Neural progenitor cell (in vitro differentiated cells): ENCODE data around the gene ERAP2. TPM values are rescaled to one million over a fixed set of nuclear protein-coding genes. Genes with fewer than 3 reads are reported as not detected.
"Not testable (repeated sequence)": the region's sequence is repeated elsewhere in the genome, so short reads cannot be mapped to it uniquely, and the experiment has no call there.

Experiments
- DNase-seq: peaks from one replicate; pipeline ENCODE4 v3.0.0-alpha.2; 2016; ENCODE audit warnings: low spot score
- H2AFZ ChIP-seq: fragments of 200-600 bp; sonication (generic); replicated peaks from 2 replicates; pipeline ENCODE4 v1.6.1; 2016; ENCODE audit warnings: antibody characterized with exemption
- H3F3A ChIP-seq: fragments of 200-600 bp; sonication (generic); 2 replicates; pipeline ENCODE4 v1.6.1; 2016; ENCODE audit warnings: antibody characterized with exemption, low read depth
- H3K27ac ChIP-seq: fragments of 200-600 bp; sonication (generic); 2 replicates; pipeline ENCODE4 v1.5.1; 2016; ENCODE audit warnings: mild to moderate bottlenecking
- H3K27me3 ChIP-seq: fragments of 200-600 bp; sonication (generic); 2 replicates; pipeline ENCODE4 v1.6.1; 2016; ENCODE audit warnings: mild to moderate bottlenecking, moderate library complexity
- H3K36me3 ChIP-seq: fragments of 200-600 bp; sonication (generic); 2 replicates; pipeline ENCODE4 v1.5.1; 2016
- H3K4me1 ChIP-seq: fragments of 200-600 bp; sonication (generic); 2 replicates; pipeline ENCODE4 v1.6.1; 2016; ENCODE audit warnings: mixed run types
- H3K4me2 ChIP-seq: fragments of 200-600 bp; sonication (generic); 2 replicates; pipeline ENCODE4 v1.6.1; 2016
- H3K4me3 ChIP-seq: fragments of 200-600 bp; sonication (generic); 2 replicates; pipeline ENCODE4 v1.5.1; 2016
- H3K79me2 ChIP-seq: fragments of 200-600 bp; sonication (generic); 2 replicates; pipeline ENCODE4 v1.6.1; 2016; ENCODE audit warnings: low read depth
- H3K9ac ChIP-seq: fragments of 200-600 bp; sonication (generic); 2 replicates; pipeline ENCODE4 v1.6.1; 2016
- H3K9me3 ChIP-seq: fragments of 200-600 bp; sonication (generic); 2 replicates; pipeline ENCODE4 v1.5.1; 2016; ENCODE audit warnings: low read depth
- H4K20me1 ChIP-seq: fragments of 200-600 bp; sonication (generic); 2 replicates; pipeline ENCODE4 v1.6.1; 2016; ENCODE audit warnings: low read depth
- H3K27ac Mint-ChIP-seq: 3 replicates; pipeline ENCODE4 v1.8.0; 2021; ENCODE audit warnings: mixed read lengths
- H3K27me3 Mint-ChIP-seq: 2 replicates; pipeline ENCODE4 v1.8.0; 2022; ENCODE audit warnings: low read depth, mild to moderate bottlenecking, inconsistent platforms, moderate library complexity, mixed read lengths; ENCODE audit not compliant: insufficient read depth
- H3K36me3 Mint-ChIP-seq: 3 replicates; pipeline ENCODE4 v1.8.0; 2021; ENCODE audit warnings: mixed read lengths
- H3K4me1 Mint-ChIP-seq: 3 replicates; pipeline ENCODE4 v1.8.0; 2021; ENCODE audit warnings: mixed read lengths
- H3K4me3 Mint-ChIP-seq: 3 replicates; pipeline ENCODE4 v1.8.0; 2021; ENCODE audit warnings: mild to moderate bottlenecking, moderate library complexity, mixed read lengths
- H3K9me3 Mint-ChIP-seq: 3 replicates; pipeline ENCODE4 v1.8.0; 2020; ENCODE audit warnings: mixed read lengths
- CTCF ChIP-seq: fragments of 200-600 bp; sonication (generic); IDR thresholded peaks from 2 replicates; pipeline ENCODE4 v1.5.1; 2017; ENCODE audit warnings: antibody characterized with exemption, mild to moderate bottlenecking
- EZH2 ChIP-seq: fragments of 200-600 bp; sonication (generic); IDR thresholded peaks from 2 replicates; pipeline ENCODE4 v1.6.1; 2017; ENCODE audit warnings: antibody characterized with exemption, mild to moderate bottlenecking, moderate library complexity
- EZH2phosphoT487 ChIP-seq: fragments of 200-600 bp; sonication (generic); IDR thresholded peaks from 2 replicates; pipeline ENCODE4 v1.6.1; 2017; ENCODE audit warnings: antibody characterized with exemption
- total RNA-seq: library from RNA; depleted of rRNA; stranded (reverse); fragments of >200 nt; gene quantifications from 2 replicates; pipeline ENCODE4 v1.2.3, GENCODE V29; 2015; ENCODE audit warnings: low replicate concordance

ERAP2 gene
- total RNA-seq, 1 donor from 2014 or later = not detected

- no peak overlapping the region for H3K27ac ChIP-seq
- H3K36me3 ChIP-seq = no peaks in the 10 kb centered on the region
- H3K27ac Mint-ChIP-seq = peak overlapping the region; percentile 92
- peaks cover 1% of the 10 kb centered on the region for H3K27me3 Mint-ChIP-seq
- H3F3A ChIP-seq = peaks cover 7% of the 10 kb centered on the region
- no peak overlapping the region for H3K9ac ChIP-seq
- H3K4me1 Mint-ChIP-seq = peaks cover 22% of the 10 kb centered on the region
- H4K20me1 ChIP-seq = no peaks in the 10 kb centered on the region
- no peak for DNase-seq
- TF ChIP-seq EZH2 = no peak
- no peak for TF ChIP-seq EZH2phosphoT487
- no peak for TF ChIP-seq CTCF
- H3K36me3 Mint-ChIP-seq = no peaks in the 10 kb centered on the region
- no peak overlapping the region for H3K4me3 Mint-ChIP-seq
- no peaks in the 10 kb centered on the region for H3K79me2 ChIP-seq
- no peak overlapping the region for H3K4me2 ChIP-seq
- no peak overlapping the region for H3K4me3 ChIP-seq
- H3K9me3 Mint-ChIP-seq = peaks cover 2% of the 10 kb centered on the region
- H3K27me3 ChIP-seq = no peaks in the 10 kb centered on the region
- H3K4me1 ChIP-seq = peaks cover 11% of the 10 kb centered on the region
- no peak overlapping the region for H2AFZ ChIP-seq
- H3K9me3 ChIP-seq = no peaks in the 10 kb centered on the region
Measured at GRCh38 chr5:96928931-96929708, 52.8 kb downstream of the ERAP2 start.

GRCh38 chr5:96930058-96930457, 53.8 kb downstream of the ERAP2 start:
- no peaks in the 10 kb centered on the region for H3K9me3 ChIP-seq
- H3K27ac ChIP-seq = no peak overlapping the region
- H3K79me2 ChIP-seq = no peaks in the 10 kb centered on the region
- H3K4me2 ChIP-seq = no peak overlapping the region
- no peak overlapping the region for H3K4me3 ChIP-seq
- no peaks in the 10 kb centered on the region for H3K27me3 ChIP-seq
- H3K4me3 Mint-ChIP-seq = no peak overlapping the region
- H3F3A ChIP-seq = peaks cover 16% of the 10 kb centered on the region
- H4K20me1 ChIP-seq = no peaks in the 10 kb centered on the region
- peaks cover 22% of the 10 kb centered on the region for H3K4me1 Mint-ChIP-seq
- no peak overlapping the region for H3K27ac Mint-ChIP-seq
- H3K4me1 ChIP-seq = peaks cover 12% of the 10 kb centered on the region
- H3K36me3 ChIP-seq = no peaks in the 10 kb centered on the region
- DNase-seq = no peak
- TF ChIP-seq EZH2phosphoT487 = no peak
- no peak for TF ChIP-seq EZH2
- TF ChIP-seq CTCF = no peak
- peaks cover 2% of the 10 kb centered on the region for H3K27me3 Mint-ChIP-seq
- H2AFZ ChIP-seq = no peak overlapping the region
- no peak overlapping the region for H3K9ac ChIP-seq
- no peaks in the 10 kb centered on the region for H3K36me3 Mint-ChIP-seq
- H3K9me3 Mint-ChIP-seq = peaks cover 2% of the 10 kb centered on the region

GRCh38 chr5:96930589-96930988, 54.3 kb downstream of the ERAP2 start:
- Mint-ChIP-seq H3K27me3 (peaks cover 2% of the 10 kb centered on the region), H3K27ac (no peak overlapping the region), H3K4me3 (no peak overlapping the region), H3K4me1 (peaks cover 20% of the 10 kb centered on the region), H3K9me3 (peaks cover 2% of the 10 kb centered on the region), H3K36me3 (no peaks in the 10 kb centered on the region)
- Histone ChIP-seq H3K4me3 (no peak overlapping the region), H3K36me3 (no peaks in the 10 kb centered on the region), H3F3A (peaks cover 21% of the 10 kb centered on the region), H3K79me2 (no peaks in the 10 kb centered on the region), H4K20me1 (no peaks in the 10 kb centered on the region), H3K27ac (no peak overlapping the region), H2AFZ (no peak overlapping the region), H3K27me3 (no peaks in the 10 kb centered on the region), H3K9ac (no peak overlapping the region), H3K4me2 (no peak overlapping the region), H3K4me1 (peaks cover 12% of the 10 kb centered on the region), H3K9me3 (no peaks in the 10 kb centered on the region)
- no peak for DNase-seq
- TF ChIP-seq EZH2phosphoT487 = no peak
- no peak for TF ChIP-seq CTCF
- no peak for TF ChIP-seq EZH2

GRCh38 chr5:96931037-96931436, 54.7 kb downstream of the ERAP2 start:
- H3K9ac ChIP-seq, H3K9me3 Mint-ChIP-seq, H3K27me3 Mint-ChIP-seq, H3K4me3 Mint-ChIP-seq, H3K79me2 ChIP-seq, DNase-seq, H2AFZ ChIP-seq, H3K9me3 ChIP-seq, H3K36me3 Mint-ChIP-seq, H3K27ac Mint-ChIP-seq, H3K36me3 ChIP-seq, H3K4me3 ChIP-seq, H3K27ac ChIP-seq, H3K27me3 ChIP-seq, H4K20me1 ChIP-seq, H3K4me2 ChIP-seq: not testable (repeated sequence)
- H3K4me1 ChIP-seq = peaks cover 12% of the 10 kb centered on the region
- H3K4me1 Mint-ChIP-seq = peaks cover 20% of the 10 kb centered on the region
- peaks cover 23% of the 10 kb centered on the region for H3F3A ChIP-seq
